Loucy (cell line): ENCODE measurements around the gene CENPH.
A peak's percentile ranks its signal among the peaks of the same experiment; 100 is the strongest.
"Not testable (repeated sequence)": the region's sequence is repeated elsewhere in the genome, so short reads cannot be mapped to it uniquely, and the experiment has no call there.

ENCODE experiments used
- H2AFZ ChIP-seq: fragments of 200-600 bp; sonication (generic); 2 replicates; pipeline ENCODE4 v1.6.0; 2016; ENCODE audit warnings: antibody characterized with exemption, mild to moderate bottlenecking, low read length, moderate library complexity
- H3F3A ChIP-seq: fragments of 200-600 bp; 2 replicates; pipeline ENCODE4 v1.6.0; 2016; ENCODE audit warnings: antibody characterized with exemption, low read depth, mild to moderate bottlenecking
- H3K27me3 ChIP-seq: fragments of 200-600 bp; sonication (generic); 2 replicates; pipeline ENCODE4 v1.6.1; 2014; ENCODE audit warnings: low read length, mild to moderate bottlenecking; ENCODE audit not compliant: insufficient read depth, poor library complexity, severe bottlenecking
- H3K36me3 ChIP-seq: fragments of 200-600 bp; sonication (generic); 2 replicates; pipeline ENCODE4 v1.6.1; 2016; ENCODE audit warnings: low read length; ENCODE audit not compliant: insufficient read depth
- H3K4me1 ChIP-seq: fragments of 200-600 bp; sonication (generic); 2 replicates; pipeline ENCODE4 v1.5.1; 2014; ENCODE audit warnings: low read length, mild to moderate bottlenecking; ENCODE audit not compliant: insufficient read depth, poor library complexity, severe bottlenecking
- H3K4me2 ChIP-seq: fragments of 200-600 bp; sonication (generic); 2 replicates; pipeline ENCODE4 v1.6.0; 2014; ENCODE audit warnings: antibody characterized with exemption, low read length, low read depth, mild to moderate bottlenecking; ENCODE audit not compliant: poor library complexity, severe bottlenecking
- H3K4me3 ChIP-seq: fragments of 200-600 bp; sonication (generic); 2 replicates; pipeline ENCODE4 v1.5.1; 2014; ENCODE audit warnings: low read length, mild to moderate bottlenecking, mixed read lengths; ENCODE audit not compliant: poor library complexity, severe bottlenecking
- H3K79me2 ChIP-seq: fragments of 200-600 bp; sonication (generic); 2 replicates; pipeline ENCODE4 v1.6.1; 2014; ENCODE audit warnings: low read length; ENCODE audit not compliant: insufficient read depth
- H3K9ac ChIP-seq: fragments of 200-600 bp; sonication (generic); 2 replicates; pipeline ENCODE4 v1.6.0; 2014; ENCODE audit warnings: mild to moderate bottlenecking, low read depth, low read length, moderate library complexity; ENCODE audit not compliant: poor library complexity, severe bottlenecking
- H3K9me2 ChIP-seq: fragments of 200-600 bp; sonication (generic); replicated peaks from 2 replicates; pipeline ENCODE4 v1.6.1; 2016; ENCODE audit warnings: low read depth, low read length, mixed read lengths
- H3K9me3 ChIP-seq: fragments of 200-600 bp; sonication (generic); 2 replicates; pipeline ENCODE4 v1.6.1; 2014; ENCODE audit warnings: mild to moderate bottlenecking, antibody characterized with exemption, low read length, low read depth; ENCODE audit not compliant: insufficient read depth
- H4K20me1 ChIP-seq: fragments of 200-600 bp; sonication (generic); 2 replicates; pipeline ENCODE4 v1.6.0; 2014; ENCODE audit warnings: antibody characterized with exemption, low read length, mild to moderate bottlenecking; ENCODE audit not compliant: insufficient read depth, poor library complexity, severe bottlenecking
- CTCF ChIP-seq: fragments of 200-600 bp; sonication (generic); conservative IDR thresholded peaks from 2 replicates; pipeline ENCODE4 v1.5.1; 2014; ENCODE audit warnings: mild to moderate bottlenecking, antibody characterized with exemption, low read length
- EZH2phosphoT487 ChIP-seq: fragments of 200-600 bp; IDR thresholded peaks from 2 replicates; pipeline ENCODE4 v1.6.1; 2018; ENCODE audit warnings: antibody characterized with exemption, mild to moderate bottlenecking, moderate library complexity, borderline replicate concordance

CENPH gene

GRCh38 chr5:69231281-69231680 lies 41.9 kb downstream of the CENPH start:
- H3K79me2 ChIP-seq, result peaks cover 15% of the 10 kb centered on the region; the same call in 1 of the 2 replicates
- H2AFZ ChIP-seq, result no peak overlapping the region
- no peak overlapping the region for H3K4me3 ChIP-seq
- no peaks in the 10 kb centered on the region for H3F3A ChIP-seq
- no peaks in the 10 kb centered on the region for H3K9me3 ChIP-seq
- TF ChIP-seq CTCF, result no peak
- TF ChIP-seq EZH2phosphoT487, result no peak
- H3K4me2 ChIP-seq, result no peak overlapping the region
- no peaks in the 10 kb centered on the region for H4K20me1 ChIP-seq
- H3K9me2 ChIP-seq, result no peaks in the 10 kb centered on the region
- H3K36me3 ChIP-seq, result peaks cover 8% of the 10 kb centered on the region; the same call in 1 of the 2 replicates
- H3K9ac ChIP-seq, result no peak overlapping the region
- H3K27me3 ChIP-seq, result no peaks in the 10 kb centered on the region
- H3K4me1 ChIP-seq, result peaks cover 17% of the 10 kb centered on the region

- Histone ChIP-seq H3F3A (no peaks in the 10 kb centered on the region), H3K79me2 (peaks cover 16% of the 10 kb centered on the region; the same call in 1 of the 2 replicates), H3K4me1 (peaks cover 18% of the 10 kb centered on the region), H3K36me3 (peaks cover 8% of the 10 kb centered on the region; the same call in 1 of the 2 replicates), H3K9ac (no peak overlapping the region), H2AFZ (no peak overlapping the region), H3K9me2 (no peaks in the 10 kb centered on the region), H3K4me2 (no peak overlapping the region), H3K27me3 (no peaks in the 10 kb centered on the region), H3K4me3 (no peak overlapping the region), H4K20me1 (no peaks in the 10 kb centered on the region), H3K9me3 (no peaks in the 10 kb centered on the region)
- TF ChIP-seq EZH2phosphoT487 (no peak), CTCF (no peak)
Observed at GRCh38 chr5:69231851-69232250, 42.5 kb downstream of the CENPH start.

- peak within 1 kb of the TSS; percentile 78 for H3K9ac ChIP-seq
- H3K4me2 ChIP-seq, result peak within 1 kb of the TSS; percentile 71
- peak within 1 kb of the TSS; percentile 82 for H3K4me3 ChIP-seq
- H4K20me1 ChIP-seq, result peaks cover 6% of the 10 kb centered on the region
- no peaks in the 10 kb centered on the region for H3K9me3 ChIP-seq
- H2AFZ ChIP-seq, result peak within 1 kb of the TSS; percentile 98
- no peaks in the 10 kb centered on the region for H3K9me2 ChIP-seq
- peaks cover 28% of the 10 kb centered on the region for H3K4me1 ChIP-seq
- TF ChIP-seq EZH2phosphoT487 (no peak), CTCF (no peak)
- no peaks in the 10 kb centered on the region for H3F3A ChIP-seq
- H3K27me3 ChIP-seq, result no peaks in the 10 kb centered on the region
- H3K36me3 ChIP-seq, result no peaks in the 10 kb centered on the region
- peaks cover 35% of the 10 kb centered on the region for H3K79me2 ChIP-seq
Observed at GRCh38 chr5:69234457-69235268, 45.3 kb downstream of the CENPH start, which contains the start of gene CDK7. Gene CDK7, plus strand, starts transcription at chr5:69234886. Its CDS starts 90 bp downstream, at chr5:69234976.

GRCh38 chr5:69236733-69237132 lies 47.4 kb downstream of the CENPH start:
- not testable (repeated sequence) for H3K36me3 ChIP-seq, H3K9me2 ChIP-seq, H3K9ac ChIP-seq, H3K27me3 ChIP-seq, H2AFZ ChIP-seq, H3K9me3 ChIP-seq, H3F3A ChIP-seq, H4K20me1 ChIP-seq
- Histone ChIP-seq H3K4me3 (peak overlapping the region; percentile 21), H3K79me2 (peaks cover 49% of the 10 kb centered on the region), H3K4me2 (peak overlapping the region; percentile 43), H3K4me1 (peaks cover 28% of the 10 kb centered on the region)
